HG03097 (cell line): Measurements from ENCODE around the gene CYP21A2.

Source experiments
- ATAC-seq: cut with Tn5 transposase; IDR thresholded peaks from one replicate; pipeline ENCODE4 v1.9.1; 2021; ENCODE audit not compliant: unreplicated experiment, low FRiP score

The CYP21A2 gene

DNA sequence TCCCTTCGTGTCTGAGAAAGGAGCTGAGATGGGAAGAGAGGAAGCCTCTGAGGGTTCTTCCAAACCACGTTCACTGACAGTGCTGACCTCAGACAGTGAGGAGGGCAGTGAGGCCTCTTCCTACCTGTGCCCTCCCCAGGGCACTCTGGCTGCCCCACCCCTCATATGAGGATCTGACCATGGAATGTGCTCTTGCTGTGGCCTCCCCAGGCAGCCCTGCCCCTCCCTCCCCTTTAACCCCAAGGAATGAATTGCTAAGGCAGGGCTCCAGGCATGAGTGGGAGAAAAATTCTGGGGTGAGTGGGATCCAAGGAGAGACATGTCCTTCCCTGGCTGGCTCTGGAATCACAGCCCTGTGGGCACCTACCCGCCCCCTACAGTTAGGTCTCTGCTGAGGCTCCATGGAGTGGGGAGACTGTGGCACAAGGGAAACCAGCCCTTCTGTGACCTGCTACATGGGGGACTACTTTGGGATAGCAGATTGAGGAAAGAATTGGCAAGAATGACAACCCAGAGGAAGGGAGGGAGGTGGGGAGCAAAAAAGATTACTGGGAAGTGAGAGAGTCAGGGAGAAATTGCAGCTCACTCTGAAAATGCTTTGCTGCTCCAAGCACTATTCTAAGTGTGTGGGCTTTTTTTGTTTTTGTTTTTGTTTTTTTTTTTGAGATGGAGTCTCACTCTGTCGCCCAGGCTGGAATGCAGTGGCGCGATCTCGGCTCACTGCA is 41.5 kb downstream of the CYP21A2 start:
- ATAC-seq = no peak

DNA sequence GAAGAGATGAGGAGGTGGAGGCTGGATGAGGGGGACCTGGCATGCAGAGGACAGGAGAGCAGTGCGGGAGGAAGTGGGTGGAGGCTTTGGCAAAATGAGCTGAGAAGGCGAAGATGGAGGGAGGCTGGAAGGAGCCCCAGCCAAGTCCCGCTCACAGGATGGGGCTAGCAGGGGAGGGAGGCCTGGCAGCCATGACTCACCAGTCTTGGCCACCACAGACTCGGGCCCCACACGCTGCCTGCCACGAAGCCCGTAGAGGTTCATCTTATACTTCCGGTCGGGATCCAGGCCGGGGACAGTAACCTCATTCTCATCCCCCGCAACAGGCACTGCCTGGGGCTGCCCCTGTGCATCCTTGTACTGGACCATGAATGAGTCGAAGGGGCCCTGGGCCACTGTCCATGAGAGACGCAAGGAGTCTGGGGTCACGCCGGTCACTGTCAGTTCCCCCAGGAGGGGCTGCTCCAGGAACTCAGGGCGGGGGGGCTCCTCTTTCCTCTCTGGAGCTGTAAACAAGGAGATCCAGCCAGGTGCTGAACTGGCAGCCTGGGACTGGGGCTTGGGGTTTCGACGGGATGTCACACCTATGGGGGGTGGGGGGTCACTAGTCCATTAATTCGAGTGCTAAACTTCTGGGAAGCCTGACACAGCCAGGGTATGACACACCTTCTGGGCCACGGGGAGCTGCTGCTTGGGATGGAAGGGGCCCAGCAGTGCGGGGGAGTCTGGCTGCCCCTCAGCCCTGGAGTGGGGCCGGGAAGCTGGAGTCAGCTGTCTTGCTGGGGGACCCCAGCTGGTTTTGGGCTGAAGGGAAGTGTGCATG is 43.2 kb downstream of the CYP21A2 start:
- no peak for ATAC-seq

DNA sequence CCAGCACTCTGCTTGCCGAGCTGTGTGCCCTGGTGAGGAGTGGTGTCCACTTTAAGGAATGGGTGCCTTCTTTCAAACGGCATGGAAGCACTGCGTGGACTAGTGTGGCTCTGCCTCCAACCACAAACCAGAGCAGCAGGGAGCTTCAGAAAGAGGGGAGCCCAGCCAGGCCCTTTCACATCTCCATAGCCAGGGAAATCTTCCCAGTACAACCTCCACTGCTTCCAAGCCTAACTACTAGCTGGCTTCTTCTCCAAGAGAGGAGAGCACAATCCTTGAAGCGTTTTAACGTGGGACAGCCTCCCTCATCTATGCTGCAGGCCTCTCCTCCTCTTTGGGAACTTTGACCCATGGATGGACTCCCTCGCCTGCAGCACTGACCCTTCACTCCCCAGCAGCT is 44.3 kb downstream of the CYP21A2 start:
- no peak for ATAC-seq

DNA sequence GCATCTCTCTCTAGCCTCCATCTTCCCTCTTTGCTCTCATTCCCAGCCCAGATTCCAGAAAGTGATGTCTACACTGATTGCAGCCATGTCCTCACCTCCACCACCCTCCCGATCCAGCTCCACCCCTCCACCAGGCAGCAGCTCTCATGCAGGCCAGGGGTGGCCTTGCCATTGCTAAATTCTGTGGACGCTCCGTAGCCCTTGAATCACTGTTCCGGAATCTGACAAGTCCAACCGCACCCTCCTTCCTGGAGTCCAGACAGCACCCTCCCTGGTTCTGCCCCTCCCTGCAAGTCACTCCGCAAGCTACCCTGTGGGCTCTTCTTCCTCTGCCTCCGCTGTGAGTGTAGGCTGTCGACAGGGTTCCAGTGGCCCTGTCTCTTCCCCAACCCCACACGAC is 44.7 kb downstream of the CYP21A2 start:
- ATAC-seq = no peak

DNA sequence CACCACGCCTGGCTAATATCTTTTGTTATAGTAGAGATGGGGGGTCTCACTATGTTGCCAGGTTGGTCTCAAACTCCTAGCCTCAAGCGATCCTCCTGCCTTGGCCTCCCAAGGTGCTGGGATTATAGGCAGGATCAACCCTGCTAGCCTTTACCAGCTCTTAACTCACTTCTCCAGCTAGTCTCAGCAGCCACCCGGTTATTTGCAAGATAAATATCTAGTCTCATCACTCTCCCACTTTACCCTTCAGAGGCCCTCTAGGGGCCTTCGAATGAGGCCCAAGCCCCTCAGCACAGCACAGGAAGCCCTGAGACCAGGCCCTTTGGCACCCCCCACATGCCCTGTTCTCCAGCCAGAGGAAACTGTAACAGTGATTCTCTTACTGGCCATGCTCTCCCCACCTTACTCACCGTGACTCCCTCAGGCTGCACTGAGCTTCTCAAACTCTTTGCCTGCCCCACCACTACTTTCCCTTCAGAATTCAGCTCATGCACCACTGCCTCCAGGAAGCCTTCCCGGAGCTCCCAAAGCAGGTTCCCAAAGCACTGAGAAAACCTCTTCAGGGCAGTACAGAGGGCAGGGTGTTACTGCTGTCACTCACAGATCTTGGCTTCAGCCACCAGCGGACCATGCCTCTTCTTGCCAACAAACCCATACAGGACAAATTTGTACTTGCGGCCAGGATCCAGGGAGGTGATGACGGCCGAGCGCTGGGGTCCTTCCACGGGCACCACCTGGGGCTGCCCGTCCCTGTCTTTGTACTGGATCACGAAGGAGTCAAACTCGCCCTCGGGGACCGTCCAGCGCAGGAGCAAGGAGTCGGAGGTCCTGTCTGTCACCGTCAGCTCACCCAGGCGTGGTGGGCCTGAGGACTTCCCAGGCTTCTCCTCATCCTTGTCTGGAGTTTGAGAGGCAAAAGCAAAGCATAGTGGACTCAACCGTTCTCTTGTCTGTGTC is 45.9 kb downstream of the CYP21A2 start:
- ATAC-seq = no peak

DNA sequence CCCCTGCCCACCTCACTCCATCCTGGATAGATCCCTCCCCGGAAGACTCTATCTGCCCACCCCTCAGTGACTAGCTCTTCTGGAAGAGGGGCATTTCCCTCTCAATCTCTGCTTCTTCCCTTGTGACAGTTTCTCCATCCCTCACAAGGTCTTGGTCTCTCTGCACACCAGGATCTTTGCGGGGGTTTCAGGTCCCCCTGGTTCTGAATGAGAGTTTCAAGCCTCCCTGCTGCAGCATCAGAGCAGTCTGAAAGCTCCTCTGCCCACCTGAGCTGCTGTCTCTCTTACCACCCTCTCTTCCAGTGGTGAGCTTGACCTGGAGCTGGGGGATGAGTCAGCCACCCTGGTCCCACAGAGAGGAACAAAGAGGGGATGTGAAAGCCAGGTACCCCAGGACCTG is 46.6 kb downstream of the CYP21A2 start:
- ATAC-seq = no peak

DNA sequence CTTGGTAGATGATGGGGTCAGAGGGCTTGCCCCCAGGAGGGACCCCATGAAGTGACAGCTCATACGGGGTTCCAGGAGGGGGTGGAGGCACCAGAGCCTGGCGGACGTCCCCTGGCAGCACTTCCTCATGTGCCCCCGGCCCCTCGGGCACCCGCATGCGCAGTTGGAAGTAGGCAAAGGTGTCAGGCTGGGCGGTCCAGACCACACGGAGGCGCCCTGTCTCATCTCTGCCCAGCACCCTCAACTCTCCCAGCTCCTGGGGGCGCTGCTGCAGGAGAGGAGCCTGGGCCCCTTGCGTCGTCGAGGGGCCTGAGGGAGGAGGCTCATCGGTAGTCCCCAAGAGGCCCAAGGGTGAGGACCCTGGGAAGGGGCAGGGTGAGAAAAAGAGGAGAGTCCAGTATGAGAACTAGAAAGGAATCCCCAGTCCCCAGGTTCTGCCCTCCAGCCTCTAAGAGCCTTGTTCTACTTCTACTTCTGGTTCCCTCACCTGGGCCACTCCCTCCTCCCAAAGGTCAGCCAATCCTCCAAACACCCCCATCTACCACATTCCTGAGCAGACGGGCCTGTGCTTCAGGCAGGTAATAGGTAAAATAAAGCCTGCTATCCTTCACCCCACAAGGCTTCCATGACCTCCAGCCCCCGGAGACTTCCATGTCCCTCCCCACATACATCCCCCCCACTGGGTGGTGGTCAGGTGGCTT is 47.7 kb downstream of the CYP21A2 start:
- ATAC-seq = no peak

DNA sequence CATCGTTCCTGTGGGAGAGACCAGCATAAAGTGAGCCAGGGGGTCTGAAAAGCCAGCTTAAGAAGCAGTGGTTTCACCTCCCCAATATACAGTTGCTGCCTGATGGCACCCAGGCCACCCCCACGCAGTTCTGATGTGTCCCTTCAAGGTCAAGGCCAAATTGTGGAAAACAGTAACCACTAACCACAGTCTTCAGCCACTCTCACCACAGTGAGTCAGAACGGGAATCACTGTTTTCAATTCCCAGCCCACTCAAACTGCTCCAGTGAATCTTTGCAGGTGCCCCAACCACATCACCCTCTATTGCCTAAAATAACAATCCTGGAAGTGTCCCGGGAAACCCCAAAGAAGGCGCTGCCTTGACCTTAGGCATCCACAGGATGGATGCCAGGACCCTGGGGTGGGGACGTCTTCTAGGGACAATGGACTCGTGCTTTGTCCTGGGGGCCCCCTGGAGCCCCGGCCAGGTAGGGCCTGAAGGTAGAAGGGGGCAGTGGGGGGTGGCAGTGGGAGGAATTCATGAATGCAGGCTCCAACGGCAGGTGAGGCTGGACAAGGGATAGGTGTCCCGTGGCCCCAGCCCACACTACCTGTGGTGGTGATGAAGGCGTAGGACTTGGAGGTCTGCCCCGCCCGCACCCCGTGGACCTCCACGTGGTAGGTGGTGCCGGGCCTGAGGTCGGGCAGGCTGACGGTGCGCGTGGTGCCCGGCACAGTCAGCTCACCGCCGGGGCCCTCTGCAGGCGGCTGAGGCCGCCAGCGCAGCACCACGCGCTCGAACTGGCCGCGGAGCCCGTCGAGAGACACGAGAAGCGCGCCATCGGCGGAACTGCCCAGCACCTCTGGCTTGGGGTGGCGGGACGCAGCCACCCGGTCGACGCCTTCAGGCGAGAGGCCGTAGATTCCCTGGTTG is 48.7 kb downstream of the CYP21A2 start:
- ATAC-seq = no peak

DNA sequence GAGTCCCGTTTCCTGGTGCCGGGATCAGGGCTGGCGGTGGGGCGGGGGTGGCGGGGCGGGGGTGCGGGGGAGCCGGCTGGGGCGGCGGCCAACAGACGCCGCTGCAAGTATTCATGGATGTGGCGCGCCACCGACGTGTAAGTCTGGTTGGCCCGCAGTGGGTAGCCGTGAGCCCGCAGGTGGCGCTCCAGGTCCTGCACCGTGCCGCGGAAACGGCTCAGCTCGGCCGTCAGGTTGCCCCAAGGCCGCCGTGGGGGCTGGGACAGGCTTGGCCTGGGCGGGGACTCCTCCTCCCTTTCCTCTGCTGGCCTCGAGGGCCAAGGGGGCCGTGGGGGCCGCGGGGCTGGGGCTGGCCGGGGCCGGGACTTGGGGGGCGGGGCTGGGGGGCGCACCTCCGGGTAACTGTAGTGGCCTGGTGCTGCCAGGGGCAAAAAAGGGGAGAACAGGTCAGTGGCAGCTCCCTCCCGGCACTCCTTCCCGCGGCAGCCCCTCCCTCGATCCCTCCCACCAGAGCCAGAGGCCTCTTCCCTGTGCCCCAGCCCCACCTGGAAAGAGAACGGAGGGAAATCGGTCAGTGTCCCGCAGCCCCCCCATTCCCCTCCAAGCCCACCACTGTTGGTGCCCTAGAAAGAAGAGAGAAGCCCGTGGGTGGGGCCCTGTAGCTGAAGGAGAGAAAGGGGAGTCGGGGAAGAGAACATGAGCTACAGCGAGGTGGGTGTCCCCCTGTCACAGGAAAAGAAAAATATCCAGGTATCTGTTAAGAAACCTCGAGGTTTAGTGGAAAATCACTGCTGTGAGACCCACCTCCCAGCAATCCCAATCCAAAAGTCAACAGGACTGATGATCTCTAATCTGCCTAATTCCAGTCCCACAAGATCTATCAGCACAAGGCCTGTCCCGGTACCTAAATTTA is 49.6 kb downstream of the CYP21A2 start:
- no peak for ATAC-seq

DNA sequence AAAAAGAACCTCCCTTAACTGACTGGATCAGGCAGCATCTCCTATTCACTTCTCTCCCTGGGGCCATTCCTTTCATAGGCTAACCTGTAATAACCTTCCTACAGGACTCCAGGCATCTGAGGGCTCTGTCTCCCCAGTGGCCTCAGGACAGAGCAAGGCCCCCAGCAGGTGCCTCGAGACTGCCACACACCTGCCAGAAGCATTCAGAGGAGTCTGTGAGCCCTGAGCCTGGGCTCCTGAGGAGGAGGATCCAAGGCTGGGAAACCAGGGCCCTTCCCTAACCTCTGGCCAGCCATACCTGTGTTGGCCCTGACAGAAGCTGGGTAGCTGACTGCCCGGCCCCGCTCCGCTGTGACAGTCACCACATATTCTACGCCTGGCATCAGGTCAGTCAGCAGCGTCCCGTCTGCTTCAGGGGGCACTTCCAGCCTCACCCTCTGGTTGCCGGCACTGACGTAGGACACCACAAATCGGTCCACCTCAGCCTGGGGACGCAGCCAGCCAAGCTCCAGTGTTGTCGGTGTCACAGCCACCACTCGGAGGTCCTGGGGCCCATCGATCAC is 50.4 kb downstream of the CYP21A2 start:
- ATAC-seq = no peak

DNA sequence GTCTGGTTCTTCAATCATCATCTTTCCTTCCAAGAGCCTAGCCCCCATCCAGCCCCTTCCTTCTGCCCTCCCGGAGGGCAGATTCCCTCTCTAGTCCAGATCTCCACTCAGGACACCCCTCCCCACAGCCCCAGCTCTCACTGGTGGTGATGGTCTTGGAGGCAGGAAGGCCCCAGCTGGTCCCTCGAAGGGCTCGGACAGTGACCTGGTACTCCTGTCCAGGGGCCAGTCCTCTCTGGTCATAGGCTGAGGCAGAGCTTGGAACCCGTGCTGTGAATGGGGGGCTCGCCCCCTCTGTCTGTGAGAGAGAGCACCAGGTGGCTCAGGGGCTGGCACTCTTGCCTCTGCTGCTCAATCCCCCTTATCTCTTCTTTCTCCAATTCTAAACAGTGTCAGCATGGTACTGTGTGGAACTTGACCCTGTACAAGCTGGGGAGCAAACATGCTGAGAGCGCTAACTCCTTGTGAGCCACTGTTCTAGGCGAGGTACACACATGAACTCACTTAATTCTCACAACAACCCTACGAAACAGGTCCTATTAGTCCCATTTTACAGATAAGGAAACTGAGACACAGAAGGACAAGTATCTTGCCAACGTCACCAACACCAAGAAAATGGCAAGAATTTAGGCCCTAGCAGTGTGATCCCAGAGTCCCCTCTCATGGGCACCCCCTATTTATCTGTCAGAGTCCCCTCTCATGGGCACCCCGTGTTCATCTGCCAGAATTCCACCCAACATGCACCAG is 51.0 kb downstream of the CYP21A2 start:
- no peak for ATAC-seq
